Renal cortical epithelial cell (primary cell): ENCODE data around the gene EPB41L3. TPM values are rescaled to one million over a fixed set of nuclear protein-coding genes. Genes with fewer than 3 reads are reported as not detected.
A peak's percentile ranks its signal among the peaks of the same experiment; 100 is the strongest.

Source experiments
- DNase-seq: peaks from one replicate; pipeline ENCODE4 v3.0.0-alpha.2; 2011; ENCODE audit warnings: low read depth
- total RNA-seq: library from RNA; depleted of rRNA; stranded (reverse); fragments of >200 nt; gene quantifications from 2 replicates; pipeline ENCODE4 v1.2.3, GENCODE V29; 2014

EPB41L3 gene
- total RNA-seq, 1 donor from 2014 or later = 40.8 TPM

DNA sequence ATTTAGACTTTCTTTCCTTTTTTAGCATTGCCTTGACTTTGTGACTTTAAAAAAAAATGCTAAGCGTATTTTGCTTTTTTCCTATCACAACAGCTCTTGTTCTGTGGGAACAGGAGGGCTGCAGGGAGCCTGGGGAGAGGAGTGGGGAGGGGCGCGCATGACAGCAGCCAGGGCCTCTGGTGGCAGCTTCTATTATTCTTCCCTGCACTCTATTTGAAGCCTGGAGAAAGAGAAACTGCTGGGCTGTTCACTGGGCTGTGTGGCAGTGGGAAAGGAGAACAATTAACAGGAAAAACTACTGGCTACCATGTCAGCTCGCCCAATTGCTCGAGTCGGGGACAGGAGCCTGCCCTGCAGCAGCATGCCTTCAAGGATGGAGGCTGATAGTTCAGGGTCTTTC lies 129.3 kb downstream of the EPB41L3 start:
- DNase-seq = no peak

DNA sequence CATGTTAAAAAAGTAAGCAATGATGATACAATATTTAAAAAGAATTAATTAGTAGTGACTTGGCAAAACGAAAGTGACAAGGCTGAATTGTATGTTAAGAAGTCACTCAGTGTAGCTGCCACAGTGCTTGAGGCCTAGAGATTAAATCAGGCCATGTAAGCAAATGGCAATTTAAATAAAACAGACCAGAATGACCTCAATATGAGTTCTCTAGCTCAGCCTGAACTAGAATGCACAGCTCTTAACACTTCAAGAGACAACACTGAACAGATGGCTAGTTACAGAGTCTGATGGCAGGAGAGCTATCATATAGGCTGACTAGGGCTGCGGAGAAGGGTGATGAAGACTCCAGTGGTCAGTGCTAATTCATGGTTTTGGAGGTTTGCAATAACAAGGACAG lies 130.3 kb downstream of the EPB41L3 start:
- DNase-seq = no peak

DNA sequence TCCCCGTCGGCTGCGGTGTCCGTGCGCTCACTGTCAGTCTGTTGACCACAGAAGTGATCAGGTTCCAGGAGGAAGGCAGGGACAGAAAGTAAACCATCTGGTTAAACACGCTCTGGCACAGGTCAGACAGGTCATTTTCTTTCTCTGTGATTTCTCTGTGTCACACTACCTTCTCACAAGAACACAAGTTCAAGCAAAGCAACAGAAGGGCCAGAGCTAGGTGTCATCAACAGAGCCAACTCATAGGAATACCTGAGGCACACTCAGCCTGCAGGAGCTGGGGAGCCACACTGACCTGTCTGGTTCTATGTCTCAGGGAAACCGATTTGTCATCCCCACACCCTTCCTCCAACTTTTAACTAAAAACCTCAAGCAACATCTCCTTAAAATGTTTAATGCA lies 133.2 kb downstream of the EPB41L3 start:
- no peak for DNase-seq

DNA sequence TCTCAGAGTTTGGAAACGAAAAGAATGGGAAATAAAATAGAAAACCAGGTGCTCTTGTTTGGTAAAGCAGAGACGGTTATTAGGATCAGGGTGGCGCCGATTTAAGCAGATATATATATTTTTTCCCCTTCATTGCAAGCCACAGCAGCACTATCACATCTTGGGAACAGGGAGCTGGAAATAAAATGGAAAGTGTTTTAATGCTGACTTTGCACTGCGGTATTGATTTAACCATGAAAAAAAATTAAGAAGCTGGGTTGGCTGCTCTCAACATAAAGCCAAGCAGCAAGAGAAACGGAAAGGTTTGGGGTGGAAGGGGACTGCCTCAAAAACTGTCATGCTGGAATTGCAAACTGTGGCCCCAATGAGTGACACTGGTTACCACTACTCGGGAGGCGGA lies 145.5 kb downstream of the EPB41L3 start:
- no peak for DNase-seq

DNA sequence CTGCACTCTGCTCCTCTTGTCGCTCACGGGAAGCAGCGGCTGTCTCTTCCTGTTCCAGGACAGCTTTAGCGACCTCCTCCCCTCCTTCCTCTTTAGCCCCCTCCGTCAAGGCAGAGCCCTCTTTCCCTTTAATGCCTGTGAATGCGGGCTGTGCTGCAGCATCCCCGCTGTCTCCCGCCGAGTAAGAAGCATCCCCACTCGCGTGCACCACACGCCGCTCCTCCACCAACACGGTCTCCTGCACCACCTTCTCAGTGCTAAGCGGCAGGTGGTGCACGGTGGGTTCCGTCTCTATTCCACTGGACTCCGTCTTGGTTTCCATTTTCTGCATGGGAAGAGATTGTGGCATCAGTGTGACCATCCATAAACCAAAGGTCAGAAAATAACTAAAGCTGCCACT lies 146.7 kb downstream of the EPB41L3 start:
- no peak for DNase-seq

GRCh38 chr18:5395860-5396448 lies 147.8 kb downstream of the EPB41L3 start:
- no peak for DNase-seq

DNA sequence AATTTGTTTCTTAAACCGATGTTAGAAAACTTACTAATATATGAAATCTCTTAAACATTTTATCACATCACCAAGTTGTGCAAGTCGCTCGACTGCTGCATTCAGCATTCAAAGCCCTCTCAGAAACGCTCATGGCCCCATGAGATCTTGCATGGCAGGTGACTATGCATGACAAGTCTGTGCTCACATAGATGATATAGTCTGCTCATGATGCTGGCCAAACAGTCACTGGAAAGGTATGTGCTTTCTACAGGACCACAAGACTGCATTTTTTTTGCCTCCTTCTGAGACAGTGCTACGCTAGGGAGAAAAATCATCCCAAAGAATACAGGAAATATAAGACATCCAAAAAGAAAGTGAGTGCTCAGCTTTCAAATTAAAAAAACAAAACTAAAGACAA lies 150.0 kb downstream of the EPB41L3 start:
- peak; percentile 13 for DNase-seq

- no peak for DNase-seq
These were observed 152.4 kb downstream of the EPB41L3 start for GRCh38 chr18:5391409-5391808.

DNA sequence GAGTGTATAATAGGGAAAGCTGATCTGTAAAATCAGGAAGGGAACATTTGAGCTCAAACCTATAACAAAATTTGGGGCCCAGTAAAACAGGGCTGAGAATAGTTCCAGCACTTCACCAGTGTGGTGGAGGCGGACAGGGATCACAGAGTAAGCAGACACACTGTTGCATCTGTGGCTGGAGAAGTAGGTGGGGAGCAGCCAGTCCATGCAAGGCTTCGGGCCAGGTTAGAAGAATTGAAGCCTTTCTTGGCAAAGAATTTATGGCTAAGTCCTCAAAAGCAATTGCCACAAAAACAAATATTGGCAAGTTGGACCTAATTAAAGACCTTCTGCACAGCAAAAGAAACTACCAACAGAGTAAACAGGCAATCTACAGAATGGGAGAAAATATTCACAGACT lies 154.4 kb downstream of the EPB41L3 start:
- DNase-seq = no peak

DNA sequence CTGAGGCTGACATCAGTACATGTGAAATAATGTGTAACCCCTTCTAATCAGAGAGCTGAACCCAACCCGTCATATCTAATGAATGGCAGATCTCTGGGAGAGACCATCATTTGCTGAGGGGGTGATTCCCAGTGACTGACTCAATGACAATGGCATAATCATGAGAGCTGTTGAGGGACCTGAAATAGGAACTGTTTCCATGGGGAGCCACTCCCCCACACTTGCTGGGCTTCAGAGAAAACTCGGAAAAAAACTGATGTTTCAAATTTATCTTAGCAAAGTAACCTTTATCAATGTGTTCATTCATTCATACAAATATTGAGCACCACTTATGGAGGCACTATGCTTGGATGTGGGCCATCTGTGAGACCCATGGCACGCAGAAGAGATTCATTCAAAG lies 154.9 kb downstream of the EPB41L3 start:
- DNase-seq = no peak

DNA sequence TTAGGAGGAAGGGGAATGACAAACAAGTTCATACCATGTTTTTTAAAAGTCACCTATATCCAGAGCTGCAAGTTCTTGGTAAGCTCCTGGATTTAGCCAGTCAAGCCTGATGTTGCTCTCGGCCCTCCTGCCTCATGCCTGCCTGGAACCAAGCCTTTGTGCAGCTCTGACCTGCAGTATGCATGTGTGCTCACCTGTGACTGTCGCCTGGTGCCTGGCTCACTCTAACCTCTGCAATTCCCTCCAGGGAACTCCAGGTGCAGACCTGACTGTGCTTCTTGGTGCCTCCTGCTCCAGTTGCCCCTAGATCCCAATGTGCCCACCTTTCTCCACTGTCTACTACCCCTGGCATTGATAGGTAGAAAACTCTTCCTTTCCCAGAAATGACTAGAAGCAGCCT lies 163.2 kb downstream of the EPB41L3 start:
- DNase-seq = no peak

GRCh38 chr18:5376986-5377385 lies 166.8 kb downstream of the EPB41L3 start:
- DNase-seq = no peak

DNA sequence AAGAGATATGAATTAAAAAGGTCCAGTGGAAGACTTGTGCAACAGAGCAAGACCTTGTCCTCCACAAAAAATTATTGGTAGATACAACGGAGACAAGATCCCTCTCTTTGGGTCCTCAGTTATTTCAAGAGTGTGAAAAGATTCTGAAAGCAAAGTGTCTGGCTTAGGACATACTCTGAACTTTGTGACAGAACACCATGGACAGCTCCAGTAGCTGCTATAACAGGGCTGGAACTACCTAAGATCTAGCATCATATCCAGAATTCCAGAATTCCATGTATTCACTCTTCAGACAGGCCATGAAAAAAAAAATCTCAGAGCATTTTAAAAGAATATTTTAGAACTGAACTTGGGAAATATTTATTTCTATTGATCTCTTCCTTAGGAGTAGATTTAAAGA lies 173.5 kb downstream of the EPB41L3 start:
- DNase-seq = peak; percentile 23

DNA sequence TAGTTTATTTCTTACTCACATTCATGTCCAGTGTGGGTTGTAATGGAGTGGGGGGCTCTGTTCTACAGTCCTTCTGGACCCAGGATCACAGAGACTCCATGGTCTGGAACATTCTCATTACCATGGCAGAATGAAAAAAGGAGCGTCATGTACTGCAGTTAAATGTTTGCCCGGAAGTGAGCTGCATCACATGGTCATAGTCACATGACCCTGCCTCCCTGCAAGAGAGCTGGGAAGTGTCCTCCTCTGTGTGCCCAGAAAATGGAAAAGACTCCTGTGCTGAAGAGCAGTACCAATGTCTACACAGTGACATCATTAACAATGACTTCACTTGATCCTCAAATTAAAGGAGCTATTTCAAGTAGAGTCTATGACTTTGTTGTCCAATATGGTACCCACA lies 174.3 kb downstream of the EPB41L3 start:
- DNase-seq = no peak

DNA sequence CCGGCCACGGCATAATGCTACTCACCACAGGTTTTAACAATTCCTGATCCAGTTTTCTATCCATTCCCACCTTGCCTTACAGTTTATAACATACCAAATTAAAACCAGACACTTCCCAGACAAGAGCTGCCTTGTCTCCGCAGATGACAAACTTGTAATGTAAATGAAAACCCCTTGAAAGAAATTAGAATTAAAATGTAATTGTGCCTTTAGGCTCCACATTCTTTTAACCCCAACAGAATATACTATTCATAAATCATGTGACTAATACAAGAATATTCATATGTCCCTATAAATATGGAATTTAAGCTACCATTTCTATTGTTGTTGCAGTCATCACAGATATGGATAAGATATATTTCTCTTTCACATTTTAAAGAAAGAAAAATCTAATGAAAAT lies 178.4 kb downstream of the EPB41L3 start:
- no peak for DNase-seq

DNA sequence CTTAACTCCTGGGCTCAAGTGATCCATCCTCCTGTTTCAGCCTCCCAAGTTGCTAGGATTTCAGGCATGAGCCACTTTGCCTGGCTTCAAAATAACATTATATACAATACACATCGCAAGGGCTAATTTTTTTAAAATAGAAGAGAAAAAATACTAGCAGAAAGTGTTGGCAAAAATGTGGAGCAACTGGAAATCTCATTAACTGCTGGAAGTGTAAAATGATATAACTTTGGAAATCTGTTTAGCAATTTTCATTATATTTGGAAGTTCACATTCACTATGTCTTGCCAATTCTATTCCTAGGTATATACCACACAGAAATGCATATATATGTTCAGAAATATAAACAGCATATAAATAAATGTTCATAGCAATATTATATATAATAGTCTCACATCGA lies 193.2 kb downstream of the EPB41L3 start:
- DNase-seq = no peak

Other genes starting within 250 kb of the EPB41L3 start
- 12.0 and 14.4 TPM in 2 replicates for gene ZBTB14, start 248.3 kb downstream of the EPB41L3 start, total RNA-seq